GM21529 (cell line): ENCODE measurements around the gene FBXO42.

Experiments used
- ATAC-seq: cut with Tn5 transposase; IDR thresholded peaks from one replicate; pipeline ENCODE4 v1.9.1; 2021; ENCODE audit not compliant: unreplicated experiment

FBXO42 gene

DNA sequence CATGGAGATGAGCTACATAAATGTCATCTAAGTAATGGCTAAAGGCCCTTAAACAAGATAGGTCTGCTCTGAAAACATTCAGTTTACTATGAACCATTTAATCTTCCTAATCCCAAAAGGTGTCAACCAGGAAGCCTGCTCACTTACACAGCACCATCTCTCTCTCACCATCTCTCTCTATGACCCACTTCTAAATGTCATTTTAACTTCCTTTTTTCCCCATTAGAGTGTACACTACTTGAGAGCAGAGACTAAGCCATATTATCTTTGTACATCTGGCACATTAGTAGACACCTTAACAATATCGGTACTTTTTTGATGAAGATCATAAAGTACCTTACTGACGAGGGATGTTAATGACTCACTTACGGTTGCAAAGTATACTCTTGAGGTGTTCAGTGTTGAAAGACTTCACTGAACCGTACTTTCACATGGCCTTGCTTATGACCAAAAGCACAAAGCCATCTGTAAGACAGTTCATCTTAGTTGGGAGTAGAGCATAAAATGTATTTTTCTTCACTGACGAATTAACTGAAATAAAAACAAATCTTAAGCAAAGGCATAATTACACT is 25.4 kb downstream of the FBXO42 start:
- ATAC-seq, result no peak

DNA sequence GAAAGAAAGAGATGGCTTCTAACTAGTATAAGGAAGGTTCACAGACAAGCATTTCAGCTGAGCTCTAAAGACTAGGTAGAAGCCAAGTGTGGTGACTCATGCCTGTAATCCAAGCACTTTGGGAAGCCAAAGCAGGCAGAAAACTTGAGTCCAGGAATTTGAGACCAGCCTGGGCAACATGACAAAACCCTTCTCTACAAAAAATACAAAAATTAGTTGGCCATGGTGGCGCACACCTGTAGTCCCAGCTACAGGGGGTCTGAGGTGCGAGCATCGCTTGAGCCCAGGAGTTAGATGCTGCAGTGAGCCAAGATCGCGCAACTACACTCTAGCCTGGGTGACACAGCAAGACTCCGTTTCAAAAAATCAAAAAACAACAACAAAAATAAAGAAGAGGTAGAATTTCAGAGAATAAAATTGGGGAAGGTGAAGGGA is 27.8 kb downstream of the FBXO42 start:
- ATAC-seq, result no peak

DNA sequence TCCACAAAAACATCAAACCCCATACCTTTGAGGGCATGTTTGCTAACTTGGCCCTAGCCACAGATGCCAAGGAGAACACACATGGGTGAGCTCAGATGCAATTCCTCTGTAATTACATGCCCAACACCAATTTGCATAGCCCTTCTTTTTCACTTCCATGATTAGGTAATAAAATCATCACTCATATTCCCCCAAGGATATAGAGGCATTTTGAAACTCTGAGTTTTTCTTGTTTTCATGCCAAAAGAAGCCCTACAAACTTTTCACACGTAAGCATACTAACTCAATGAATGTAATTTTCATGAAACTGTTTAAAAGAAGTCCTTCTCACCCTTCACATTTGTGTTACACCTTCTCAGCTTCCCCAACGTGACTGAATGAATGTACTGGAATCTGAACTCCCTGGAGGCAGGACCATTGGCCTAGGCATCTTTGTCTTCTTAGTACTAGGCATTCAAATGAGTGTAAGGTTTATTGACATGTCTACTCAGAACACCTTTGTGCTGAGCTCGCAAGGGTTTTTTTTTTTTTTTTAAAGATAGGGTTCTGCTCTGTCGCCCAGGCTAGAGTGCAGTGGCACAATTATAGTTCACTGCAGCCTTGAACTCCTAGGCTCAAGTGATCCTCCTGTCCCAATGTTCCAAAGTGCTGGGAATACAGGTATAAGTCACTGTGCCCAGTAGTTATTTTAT is 31.0 kb downstream of the FBXO42 start:
- ATAC-seq, result no peak

DNA sequence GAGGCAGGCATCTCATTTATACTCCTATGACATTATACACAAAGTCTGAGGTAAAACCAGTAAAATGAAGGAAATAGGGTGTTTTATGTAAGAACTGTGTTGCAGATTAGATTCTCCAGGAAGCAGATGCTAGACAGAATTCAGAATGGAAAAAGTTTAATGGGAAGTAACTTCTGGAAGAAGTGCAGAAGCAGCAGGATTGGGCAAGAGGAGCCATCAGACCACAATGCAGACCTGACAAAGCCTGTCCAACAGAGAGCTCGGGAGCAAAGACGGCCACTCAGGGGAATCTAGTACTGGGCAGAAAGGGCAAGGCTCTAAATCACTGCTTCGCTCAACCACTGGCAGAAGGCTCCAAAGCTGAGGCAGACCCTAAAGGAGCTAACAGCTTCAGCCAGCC is 33.7 kb downstream of the FBXO42 start:
- no peak for ATAC-seq

DNA sequence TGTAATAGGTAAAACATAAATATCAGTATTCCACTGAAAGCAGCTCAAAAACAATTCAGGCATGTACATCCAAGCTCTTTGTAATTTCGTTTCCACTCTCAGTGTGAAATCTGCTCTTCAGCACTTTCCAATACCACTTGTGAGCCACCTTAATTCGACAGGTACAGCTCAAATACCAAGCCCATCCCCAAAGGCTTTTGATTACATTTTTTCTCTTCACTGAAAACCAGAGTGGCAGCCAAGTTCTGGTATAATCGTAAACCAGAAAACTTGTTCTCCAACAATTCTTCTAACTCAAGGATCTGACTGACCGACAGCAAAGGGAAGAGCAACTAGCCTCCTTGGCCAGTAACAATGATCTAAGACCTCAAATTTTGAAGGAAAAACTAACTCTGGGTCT is 36.8 kb downstream of the FBXO42 start:
- no peak for ATAC-seq

DNA sequence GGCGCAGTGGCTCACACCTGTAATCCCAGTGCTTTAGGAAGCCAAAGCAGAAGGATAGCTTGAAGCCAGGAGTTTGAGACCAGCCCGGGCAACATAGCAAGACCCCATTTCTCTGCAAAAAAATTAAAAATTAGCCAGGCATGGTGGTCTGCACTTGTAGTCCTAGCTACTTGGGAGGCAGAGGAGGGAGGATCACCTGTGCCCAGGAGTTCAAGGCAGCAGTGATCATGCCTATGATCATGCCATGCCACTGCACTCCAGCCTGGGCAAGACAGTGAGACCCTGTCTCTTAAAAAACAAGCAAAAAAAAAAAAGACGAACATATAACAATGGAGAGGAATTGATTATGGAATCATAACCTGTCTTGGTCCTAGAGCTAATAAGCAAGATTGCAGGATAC is 45.1 kb downstream of the FBXO42 start:
- no peak for ATAC-seq

DNA sequence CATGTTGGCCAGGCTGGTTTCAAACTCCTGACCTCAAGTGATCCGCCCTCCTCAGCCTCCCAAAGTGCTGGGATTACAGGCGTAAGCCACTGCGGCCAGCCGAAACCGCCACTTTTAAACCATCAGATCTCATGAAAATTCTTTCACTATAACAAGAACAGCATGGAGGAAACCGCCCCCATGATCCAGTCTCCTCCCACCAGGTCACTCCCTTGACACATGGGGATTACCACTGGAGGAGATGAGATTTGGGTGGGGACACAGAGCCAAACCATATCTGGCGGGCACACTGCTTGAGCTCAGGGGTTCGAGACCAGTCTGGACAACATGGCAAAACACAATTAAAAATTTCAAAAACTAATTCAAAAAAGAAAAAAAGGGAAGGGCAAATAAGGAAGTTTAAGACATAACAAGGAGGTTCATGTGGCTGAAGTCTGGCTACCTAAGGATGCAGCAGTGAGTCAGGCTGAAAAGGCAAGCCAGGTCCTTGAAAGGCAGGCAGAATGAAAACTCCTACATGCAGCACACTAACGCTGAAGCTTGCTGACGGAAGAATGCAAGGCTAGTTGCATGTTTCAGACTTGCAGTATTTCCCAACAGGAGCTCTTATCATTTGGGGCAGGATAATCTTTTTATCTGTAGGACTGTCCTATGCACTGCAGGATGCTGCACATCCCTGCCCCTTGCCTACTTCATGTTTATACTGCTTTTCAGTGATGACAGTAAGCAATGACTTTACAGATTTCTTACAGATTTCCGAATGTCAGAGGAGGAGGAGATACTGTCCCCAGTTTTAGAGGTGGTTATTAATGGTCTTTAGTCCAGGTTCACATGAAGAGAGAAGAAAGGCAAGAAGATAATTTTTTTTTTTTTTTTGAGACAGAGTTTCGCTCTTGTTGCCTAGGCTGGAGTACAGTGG is 49.3 kb downstream of the FBXO42 start:
- no peak for ATAC-seq

DNA sequence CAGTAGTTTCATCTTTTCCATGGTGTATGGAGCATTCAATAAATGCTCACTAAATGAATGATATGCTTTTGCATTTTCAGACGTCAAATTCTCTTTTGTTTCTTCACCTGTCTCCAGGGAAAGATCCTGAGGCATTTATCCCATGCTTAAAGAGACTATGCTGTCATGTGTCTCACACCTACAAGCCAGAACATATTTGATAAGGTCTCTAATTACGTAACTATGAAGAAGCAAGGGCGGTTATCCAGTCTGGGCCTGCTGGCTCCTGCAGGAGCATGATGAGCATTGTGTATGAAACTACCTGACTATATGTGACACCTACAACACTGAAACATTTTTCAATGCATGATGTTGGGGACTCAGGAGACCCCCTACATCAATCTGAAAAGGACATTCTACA is 51.8 kb downstream of the FBXO42 start:
- no peak for ATAC-seq

DNA sequence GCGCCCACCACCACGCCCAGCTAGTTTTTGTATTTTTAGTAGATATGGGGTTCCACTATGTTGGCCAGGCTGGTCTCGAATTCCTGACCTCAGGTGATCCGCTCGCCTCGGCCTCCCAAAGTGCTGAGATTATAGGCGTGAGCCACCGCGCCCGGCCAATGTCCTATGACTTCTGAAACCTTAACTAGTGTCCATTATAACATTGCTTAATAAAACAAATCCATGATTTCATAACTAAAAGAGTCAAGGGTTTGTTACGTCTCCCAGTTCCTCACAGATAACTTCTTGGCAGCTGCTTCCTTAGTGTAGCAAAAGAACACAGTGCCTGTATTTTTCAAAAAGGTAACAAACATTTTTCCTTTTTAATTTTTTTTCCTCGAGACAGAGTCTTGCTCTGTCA is 53.6 kb downstream of the FBXO42 start:
- ATAC-seq, result no peak

DNA sequence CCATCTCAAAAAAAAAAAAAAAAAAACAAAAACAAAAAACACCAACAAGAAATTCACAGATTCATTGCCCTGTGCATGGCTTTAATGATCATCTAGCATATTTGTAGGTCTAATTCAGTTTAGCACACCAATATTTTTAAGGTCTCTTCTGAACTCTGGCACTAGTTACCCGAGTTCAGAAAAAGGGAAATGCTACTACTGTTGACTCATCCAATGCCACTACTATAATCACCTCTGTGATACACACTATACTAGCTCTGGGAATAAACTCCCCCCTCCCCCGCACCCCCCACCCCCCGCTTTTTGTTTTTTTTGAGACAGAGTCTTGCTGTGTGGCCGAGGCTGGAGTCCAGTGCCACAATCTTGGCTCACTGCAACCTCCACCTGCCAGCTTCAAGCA is 55.6 kb downstream of the FBXO42 start:
- ATAC-seq, result no peak

DNA sequence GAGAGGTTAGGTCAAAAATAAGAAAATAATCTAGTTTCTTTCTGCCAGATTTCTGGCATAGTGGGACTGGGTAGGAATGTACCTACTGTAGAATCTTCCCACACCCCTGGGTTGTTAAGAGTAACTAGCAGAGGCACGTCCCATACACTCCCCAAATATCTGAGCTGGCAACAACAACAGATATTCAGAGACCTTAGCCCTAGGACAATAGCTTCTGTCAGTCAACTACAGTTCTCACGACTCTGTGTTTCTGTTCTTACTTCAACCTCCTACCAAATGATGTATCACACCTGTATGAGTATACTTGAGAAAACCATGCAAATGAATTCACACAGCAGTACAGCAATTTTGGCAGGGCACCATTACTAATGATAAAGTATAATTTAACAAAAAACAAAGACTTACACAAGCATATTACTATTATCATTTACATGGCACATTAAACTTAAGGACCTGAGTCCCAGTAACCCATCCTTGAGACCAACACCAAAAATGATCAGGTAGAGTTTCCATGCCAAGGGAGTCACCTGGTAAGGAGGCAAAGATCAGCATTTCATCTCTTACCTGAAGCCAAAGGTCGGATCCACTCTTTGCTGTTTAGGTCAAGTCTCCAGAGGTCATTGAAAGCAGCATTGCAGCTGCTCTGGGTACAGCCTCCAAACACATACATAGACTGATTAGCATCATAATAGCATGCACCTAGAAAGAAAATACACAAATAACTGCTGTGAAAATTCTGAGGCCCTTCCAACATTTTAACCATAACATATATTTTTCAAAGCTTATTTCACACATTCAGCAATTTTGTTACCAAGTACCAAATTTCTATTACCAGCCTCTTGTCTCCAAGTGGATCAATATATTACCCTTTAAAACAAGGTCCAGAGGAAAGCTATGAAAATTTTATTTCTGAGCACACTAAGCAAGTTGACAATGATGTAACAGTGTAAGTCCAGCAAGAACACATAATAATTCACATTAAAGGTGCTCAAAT is 57.8 kb downstream of the FBXO42 start:
- ATAC-seq, result no peak

DNA sequence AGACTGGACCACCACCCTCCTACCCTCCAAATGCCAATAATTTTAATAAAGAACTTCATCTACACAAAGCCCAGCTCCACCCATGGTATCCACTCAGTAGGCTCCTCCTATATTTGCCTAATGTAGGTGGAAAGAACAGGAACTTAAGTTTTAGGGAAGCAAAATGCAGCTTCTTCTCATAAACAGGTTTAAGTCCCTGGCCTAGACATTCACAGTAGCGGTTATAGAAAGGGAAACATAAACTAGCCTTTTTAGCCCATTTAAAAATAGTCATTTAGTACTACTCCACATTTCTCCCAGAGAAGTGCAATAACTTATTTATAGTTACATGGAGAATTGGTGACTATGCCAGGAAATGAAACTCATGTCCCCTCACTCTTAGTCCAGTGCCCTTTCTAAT is 58.7 kb downstream of the FBXO42 start:
- no peak for ATAC-seq

DNA sequence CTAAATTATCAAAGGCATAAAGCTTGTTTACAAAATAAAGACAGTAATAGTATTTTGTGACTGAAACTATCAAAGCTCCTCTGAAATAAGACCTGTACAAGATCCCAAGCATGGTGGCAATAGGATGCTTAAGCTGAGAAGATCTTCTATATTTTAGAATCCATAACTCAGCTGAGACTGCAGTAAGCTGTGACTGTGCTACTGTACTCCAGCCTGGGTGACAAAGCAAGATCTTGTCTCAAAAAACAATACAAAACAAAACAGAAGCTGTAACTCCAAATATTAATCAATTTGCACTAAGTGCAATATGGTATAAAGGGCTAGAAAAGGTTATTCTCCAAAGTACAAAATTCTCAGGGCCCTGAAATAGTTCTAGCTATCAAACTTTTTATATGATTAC is 59.5 kb downstream of the FBXO42 start:
- no peak for ATAC-seq

DNA sequence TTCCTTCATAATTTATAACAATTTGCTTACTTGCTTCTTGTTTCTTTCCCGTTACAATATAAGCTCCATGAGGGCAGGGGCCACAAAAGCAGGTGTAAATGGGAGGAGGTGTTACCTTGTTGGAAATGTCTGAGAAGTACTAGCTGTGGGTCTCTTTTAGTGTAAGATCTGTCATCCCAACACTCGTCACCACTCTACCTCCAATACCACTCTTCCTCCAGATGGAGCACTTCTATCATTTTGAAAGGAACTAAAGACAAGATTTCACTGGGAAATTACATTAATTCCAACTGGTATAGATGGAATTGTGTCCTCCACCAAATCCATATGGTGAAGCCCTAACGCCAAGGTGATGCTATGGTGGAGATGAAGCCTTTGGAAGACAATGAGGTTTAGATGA is 62.3 kb downstream of the FBXO42 start:
- no peak for ATAC-seq

DNA sequence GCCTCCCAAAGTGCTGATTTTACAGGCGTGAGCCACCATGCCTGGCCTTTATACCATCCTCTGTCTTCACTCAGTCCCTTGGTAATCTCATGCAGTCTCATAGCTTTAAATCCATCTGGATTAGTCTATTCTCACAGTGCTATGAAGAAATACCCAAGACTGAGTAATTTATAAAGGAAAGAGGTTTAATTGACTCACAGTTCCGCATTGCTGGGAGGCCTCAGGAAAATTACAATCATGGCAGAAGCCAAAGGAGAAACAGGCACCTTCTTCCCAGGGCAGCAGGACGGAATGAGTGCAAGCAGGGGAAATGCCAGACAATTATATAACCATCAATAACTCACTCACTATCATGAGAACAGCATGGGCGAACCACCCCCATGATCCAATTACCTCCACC is 66.2 kb downstream of the FBXO42 start:
- no peak for ATAC-seq

DNA sequence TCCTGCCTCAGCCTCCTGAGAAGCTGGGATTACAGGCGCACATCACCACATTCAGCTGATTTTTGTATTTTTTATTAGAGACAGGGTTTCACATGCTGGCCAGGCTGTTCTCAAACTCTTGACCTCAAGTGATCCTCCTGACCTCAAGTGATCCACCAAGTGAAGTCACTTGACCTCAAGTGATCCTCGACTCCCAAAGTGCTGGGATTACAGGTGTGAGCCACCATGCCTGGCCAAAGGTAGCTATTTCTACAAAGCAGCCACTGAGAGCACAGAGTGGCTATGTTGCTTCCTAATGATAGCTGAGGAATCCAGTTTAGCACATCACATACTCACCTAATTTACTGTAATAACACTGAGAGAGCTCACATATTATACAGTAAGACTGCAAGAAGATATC is 70.5 kb downstream of the FBXO42 start:
- no peak for ATAC-seq

DNA sequence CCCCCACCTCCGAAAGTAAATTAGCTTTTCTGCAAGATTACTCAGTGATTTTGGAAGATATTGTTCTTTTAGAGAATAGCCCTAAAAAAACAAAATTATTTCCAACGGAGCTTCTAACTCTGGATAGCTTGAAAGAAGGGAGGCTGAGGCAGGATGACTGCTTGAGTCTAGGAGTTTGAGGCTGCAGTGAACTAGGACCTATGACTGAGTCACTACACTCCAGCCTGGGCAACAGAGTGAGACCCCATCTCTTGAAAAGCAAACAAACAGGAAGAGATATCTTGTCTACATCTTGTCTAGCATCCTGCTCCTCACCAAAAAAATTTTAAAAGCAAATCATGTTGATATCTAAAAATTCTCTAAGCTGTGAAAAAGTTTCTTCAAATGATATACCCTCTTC is 73.1 kb downstream of the FBXO42 start:
- ATAC-seq, result no peak

DNA sequence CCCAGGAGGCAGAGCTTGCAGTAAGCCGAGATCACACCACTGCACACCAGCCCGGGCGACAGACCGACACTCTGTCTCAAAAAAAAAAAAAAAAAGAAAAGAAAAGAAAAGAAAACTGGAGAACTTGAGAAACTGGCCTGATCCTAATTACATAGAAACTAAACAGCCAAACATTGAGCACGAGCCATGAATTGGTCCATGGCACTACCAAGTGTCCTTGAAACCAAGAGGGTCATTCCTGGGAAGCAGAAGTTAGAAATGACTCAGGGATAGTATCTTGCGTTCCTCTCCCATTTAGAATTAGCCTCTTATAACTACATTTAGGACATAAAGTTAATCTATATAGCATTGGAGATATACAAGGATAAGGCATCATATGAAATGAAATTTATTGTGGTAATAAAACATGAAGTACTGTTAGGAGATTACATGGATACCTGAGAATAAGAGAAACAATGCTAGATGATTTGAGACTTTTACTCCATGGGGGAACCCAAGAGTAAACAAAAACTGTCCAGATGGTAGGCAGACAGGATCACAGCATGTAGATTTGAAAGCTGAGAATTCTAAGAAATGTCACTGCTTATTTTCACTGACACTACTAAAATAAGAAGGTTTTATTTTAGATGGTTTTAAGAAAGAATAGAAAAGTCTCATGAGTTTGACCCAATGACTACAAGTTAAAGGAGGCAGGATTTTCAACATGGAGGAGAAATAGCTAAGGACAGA is 75.8 kb downstream of the FBXO42 start:
- ATAC-seq, result no peak

DNA sequence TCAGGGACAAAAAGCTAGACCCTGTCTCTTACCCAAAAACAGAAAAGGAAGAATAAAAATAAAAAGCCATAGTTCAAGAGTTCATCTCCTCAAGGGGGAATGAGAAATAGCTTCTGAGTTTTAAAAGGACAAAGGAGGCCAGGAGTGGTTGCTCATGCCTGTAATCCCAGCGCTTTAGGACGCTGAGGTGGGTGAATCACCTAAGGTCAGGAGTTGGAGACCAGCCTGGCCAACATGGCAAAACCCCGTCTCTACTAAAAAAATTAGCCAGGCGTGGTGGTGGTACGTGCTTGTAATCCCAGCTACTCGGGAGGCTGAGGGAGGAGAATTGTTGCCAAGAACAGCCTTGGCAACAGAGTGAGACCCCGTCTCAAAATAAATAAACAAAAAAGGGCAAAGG is 76.7 kb downstream of the FBXO42 start:
- no peak for ATAC-seq

DNA sequence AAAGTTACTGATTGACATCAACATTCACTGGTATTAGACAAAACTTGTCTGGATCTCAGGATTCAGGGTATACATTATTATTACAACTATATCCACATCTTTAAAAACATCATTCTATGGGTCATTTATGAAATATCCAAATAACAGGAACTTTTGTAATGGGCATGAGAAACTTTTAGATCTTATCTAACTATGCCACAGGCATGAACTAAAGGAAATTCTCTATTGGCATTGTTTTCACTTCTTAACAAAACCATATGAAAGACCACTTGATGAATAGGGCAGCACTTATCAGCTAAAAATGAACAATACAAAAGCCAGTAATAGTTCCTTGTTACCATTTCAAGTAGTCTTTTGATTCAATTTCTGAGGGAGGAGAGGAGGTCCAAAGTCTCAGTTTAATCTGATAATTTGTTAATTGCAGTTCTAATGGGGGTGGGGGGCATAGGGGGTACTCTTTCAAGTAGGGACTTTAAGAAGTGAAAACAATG is 84.5 kb downstream of the FBXO42 start:
- ATAC-seq, result no peak
